HG03460 (cell line): ENCODE data around the gene TUBGCP2.

ENCODE experiments used
- ATAC-seq: cut with Tn5 transposase; IDR thresholded peaks from one replicate; pipeline ENCODE4 v1.9.1; 2021; ENCODE audit not compliant: unreplicated experiment

The TUBGCP2 gene

GRCh38 chr10:133344236-133344635 lies 35.6 kb upstream of the TUBGCP2 start:
- no peak for ATAC-seq

- ATAC-seq, result no peak
These were observed 34.9 kb upstream of the TUBGCP2 start for GRCh38 chr10:133343558-133343957.

GRCh38 chr10:133342942-133343341 lies 34.3 kb upstream of the TUBGCP2 start:
- ATAC-seq, result no peak

GRCh38 chr10:133341983-133342382 lies 33.3 kb upstream of the TUBGCP2 start:
- no peak for ATAC-seq

- no peak for ATAC-seq
These were observed 31.2 kb upstream of the TUBGCP2 start for GRCh38 chr10:133339708-133340380.

GRCh38 chr10:133338080-133339071 lies 29.7 kb upstream of the TUBGCP2 start:
- ATAC-seq, result no peak

GRCh38 chr10:133337370-133337725 lies 28.7 kb upstream of the TUBGCP2 start:
- ATAC-seq, result no peak

GRCh38 chr10:133336577-133337369 lies 28.1 kb upstream of the TUBGCP2 start, which contains the start of gene CALY:
TSS of gene CALY (minus strand) at chr10:133336896. CDS start at chr10:133328989, 7,907 bp downstream.
- no peak for ATAC-seq

GRCh38 chr10:133336118-133336576 lies 27.5 kb upstream of the TUBGCP2 start:
- ATAC-seq, result no peak

- no peak for ATAC-seq
These were observed 26.8 kb upstream of the TUBGCP2 start for GRCh38 chr10:133335246-133336117.

- ATAC-seq, result no peak
These were observed 26.0 kb upstream of the TUBGCP2 start for GRCh38 chr10:133334503-133335245.

GRCh38 chr10:133332936-133333699 lies 24.4 kb upstream of the TUBGCP2 start:
- no peak for ATAC-seq

GRCh38 chr10:133329491-133330202 lies 21.0 kb upstream of the TUBGCP2 start:
- peak; percentile 84 for ATAC-seq

- no peak for ATAC-seq
These were observed 20.0 kb upstream of the TUBGCP2 start for GRCh38 chr10:133328358-133329343.

GRCh38 chr10:133327651-133328357 lies 19.1 kb upstream of the TUBGCP2 start:
- ATAC-seq, result no peak
